Left ventricle myocardium inferior (tissue), 1 donor: Measurements from ENCODE around the gene KCNMA1. TPM values are rescaled to one million over a fixed set of nuclear protein-coding genes. Genes with fewer than 3 reads are reported as not detected.

ENCODE experiments used
- DNase-seq: peaks from one replicate; pipeline ENCODE4 v3.0.0-alpha.2; 2020
- H3K27ac ChIP-seq: fragments of 200-600 bp; replicated peaks from 2 replicates; pipeline ENCODE4 v1.8.0; 2021
- H3K27me3 ChIP-seq: fragments of 200-600 bp; 2 replicates; pipeline ENCODE4 v1.8.0; 2021; ENCODE audit warnings: low read depth
- H3K36me3 ChIP-seq: fragments of 200-600 bp; 2 replicates; pipeline ENCODE4 v1.8.0; 2021
- H3K4me1 ChIP-seq: fragments of 200-600 bp; 2 replicates; pipeline ENCODE4 v1.8.0; 2021
- H3K4me3 ChIP-seq: fragments of 200-600 bp; 2 replicates; pipeline ENCODE4 v1.8.0; 2021; ENCODE audit warnings: mild to moderate bottlenecking, moderate library complexity
- H3K9me3 ChIP-seq: fragments of 200-600 bp; replicated peaks from 2 replicates; pipeline ENCODE4 v1.8.0; 2021
- intact Hi-C: fragments of 100-400 bp; cut with micrococcal nuclease; formaldehyde crosslinking; loops from one replicate; pipeline ENCODE4 v1.11.0; 2022
- total RNA-seq: library from RNA; stranded (reverse); fragmentation: NEBNext Ultra II Directional; extraction: Animal tissue kit (Norgen Biotek cat#: 25700); gene quantifications from one replicate; pipeline ENCODE4 v1.2.1, GENCODE V29; 2021
- TF ChIP-seq, protein P1 (sequence below): fragments of 200-600 bp; IDR thresholded peaks from 2 replicates; pipeline ENCODE4 v1.8.0; 2021; ENCODE audit warnings: antibody characterized with exemption, mild to moderate bottlenecking, borderline replicate concordance
- donor health status: DM: no; HTN: yes; CAD: no; lungs with severe emphysema.

The KCNMA1 gene
- total RNA-seq, 1 donor from 2014 or later, result 1.8 TPM

DNA sequence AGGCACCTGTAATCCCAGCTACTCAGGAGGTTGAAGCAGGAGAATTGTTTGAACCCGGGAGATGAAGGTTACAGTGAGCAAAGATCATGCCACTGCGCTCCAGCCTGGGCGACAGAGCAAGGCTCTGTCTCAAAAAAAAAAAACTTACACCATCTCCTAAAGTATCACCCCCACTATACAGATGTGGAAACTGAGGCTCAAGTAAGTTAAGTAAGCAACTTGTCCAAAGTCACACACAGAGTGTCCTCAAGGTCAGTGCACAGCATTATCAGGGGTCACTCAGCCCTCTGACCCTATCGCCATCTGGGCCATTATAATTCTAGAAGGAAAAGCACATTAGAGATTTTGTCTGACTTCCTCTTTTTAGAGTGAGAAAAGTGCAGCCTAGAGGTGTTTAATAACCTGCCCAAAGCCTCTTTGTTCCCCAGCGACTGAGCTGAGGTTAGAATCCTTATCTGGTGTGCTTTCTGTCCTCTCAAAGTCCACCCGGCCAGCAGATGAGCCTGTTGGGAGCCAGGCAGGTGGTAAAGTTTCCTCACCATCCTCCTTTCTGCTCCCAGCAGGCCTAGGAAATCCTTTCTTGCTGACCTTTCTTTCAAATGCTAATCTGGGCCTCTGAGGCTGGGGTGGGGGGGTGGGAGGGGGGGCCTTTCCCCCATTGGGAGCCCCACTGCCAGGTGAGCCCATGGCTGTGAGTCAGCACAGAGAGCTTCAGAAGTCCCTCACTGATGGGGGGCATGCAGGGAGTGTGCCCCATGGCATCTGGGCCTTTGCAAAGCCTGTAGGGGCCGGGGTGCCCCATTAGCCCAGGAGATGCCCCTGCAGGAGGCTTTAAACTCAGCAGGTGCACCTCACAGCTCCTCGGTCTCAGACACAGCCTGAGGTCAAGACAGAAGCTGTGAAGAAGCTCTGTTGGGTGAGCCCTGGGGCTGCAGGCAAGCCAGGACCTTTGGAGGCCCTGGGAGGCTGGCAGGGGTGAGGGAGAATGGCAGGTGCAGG lies 12.0 kb upstream of the KCNMA1 start:
- H3K27ac ChIP-seq, result no peak overlapping the region
- H3K27me3 ChIP-seq, result peaks cover 70% of the 10 kb centered on the region
- H3K9me3 ChIP-seq, result peaks cover 9% of the 10 kb centered on the region
- H3K4me1 ChIP-seq, result no peaks in the 10 kb centered on the region
- H3K36me3 ChIP-seq, result no peaks in the 10 kb centered on the region
- H3K4me3 ChIP-seq, result no peak overlapping the region
- DNase-seq, result no peak
- TF ChIP-seq, protein P1, sequence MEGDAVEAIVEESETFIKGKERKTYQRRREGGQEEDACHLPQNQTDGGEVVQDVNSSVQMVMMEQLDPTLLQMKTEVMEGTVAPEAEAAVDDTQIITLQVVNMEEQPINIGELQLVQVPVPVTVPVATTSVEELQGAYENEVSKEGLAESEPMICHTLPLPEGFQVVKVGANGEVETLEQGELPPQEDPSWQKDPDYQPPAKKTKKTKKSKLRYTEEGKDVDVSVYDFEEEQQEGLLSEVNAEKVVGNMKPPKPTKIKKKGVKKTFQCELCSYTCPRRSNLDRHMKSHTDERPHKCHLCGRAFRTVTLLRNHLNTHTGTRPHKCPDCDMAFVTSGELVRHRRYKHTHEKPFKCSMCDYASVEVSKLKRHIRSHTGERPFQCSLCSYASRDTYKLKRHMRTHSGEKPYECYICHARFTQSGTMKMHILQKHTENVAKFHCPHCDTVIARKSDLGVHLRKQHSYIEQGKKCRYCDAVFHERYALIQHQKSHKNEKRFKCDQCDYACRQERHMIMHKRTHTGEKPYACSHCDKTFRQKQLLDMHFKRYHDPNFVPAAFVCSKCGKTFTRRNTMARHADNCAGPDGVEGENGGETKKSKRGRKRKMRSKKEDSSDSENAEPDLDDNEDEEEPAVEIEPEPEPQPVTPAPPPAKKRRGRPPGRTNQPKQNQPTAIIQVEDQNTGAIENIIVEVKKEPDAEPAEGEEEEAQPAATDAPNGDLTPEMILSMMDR, result no peak
- intact Hi-C loops, result no loop called here

DNA sequence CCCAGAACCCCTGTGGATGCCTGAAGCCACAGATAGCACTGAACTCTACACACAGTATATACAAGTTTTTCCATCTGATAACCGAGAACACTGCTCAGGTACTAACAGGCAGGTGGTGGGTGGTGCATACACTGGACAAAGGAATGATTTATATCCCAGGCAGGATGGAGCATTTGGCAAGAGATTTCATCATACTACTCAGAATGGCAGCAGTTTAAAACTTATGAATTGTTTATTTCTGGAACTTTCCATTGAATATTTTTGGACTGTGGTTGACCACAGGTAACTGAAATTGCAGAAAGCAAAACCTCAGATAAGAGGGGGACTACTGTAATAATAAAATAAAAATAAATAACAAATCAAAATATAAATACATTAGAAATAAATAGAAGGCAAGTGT lies 10.9 kb upstream of the KCNMA1 start:
- H3K27me3 ChIP-seq, result peaks cover 70% of the 10 kb centered on the region
- H3K9me3 ChIP-seq, result peaks cover 8% of the 10 kb centered on the region
- H3K27ac ChIP-seq, result no peak overlapping the region
- no peak for DNase-seq
- H3K4me3 ChIP-seq, result no peak overlapping the region
- intact Hi-C loops, result no loop called here
- TF ChIP-seq, protein P1, result no peak
- H3K36me3 ChIP-seq, result no peaks in the 10 kb centered on the region
- no peaks in the 10 kb centered on the region for H3K4me1 ChIP-seq

DNA sequence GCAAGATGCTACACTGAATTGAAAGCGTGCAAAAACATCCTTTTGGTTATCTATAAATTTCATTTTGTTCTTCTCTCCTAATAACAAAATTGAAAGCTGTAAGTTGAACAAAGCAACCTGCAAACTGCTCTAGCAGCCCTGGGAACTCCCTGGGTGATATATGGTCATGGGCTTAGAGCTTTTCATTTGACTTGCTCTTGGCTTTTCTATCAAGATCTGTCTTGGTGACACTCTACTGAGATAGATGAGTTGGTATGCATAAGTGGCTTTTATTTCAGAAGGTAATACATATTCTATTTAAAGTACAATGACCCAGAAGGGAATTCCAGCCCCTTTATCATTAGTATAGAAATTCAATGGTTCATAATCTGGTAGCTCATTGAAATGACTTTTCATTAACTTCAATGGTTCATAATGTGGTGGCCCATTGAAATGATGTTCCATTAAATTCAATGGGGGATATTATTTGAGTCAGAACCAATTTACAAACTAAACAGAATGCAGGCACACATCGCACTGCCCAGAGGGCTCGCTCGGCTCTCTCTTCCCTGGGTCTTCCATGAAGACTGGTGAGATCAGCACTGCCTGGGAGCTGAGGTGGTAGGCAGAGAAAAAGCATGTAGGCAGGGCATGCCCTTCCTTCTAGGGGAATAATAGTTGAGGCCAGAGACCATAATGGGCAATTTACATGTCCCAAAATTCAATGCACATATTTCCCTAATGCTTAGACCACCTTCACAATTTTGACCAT lies 10.1 kb upstream of the KCNMA1 start:
- no peak overlapping the region for H3K27ac ChIP-seq
- H3K27me3 ChIP-seq, result peaks cover 77% of the 10 kb centered on the region
- H3K4me3 ChIP-seq, result no peak overlapping the region
- H3K36me3 ChIP-seq, result no peaks in the 10 kb centered on the region
- no peaks in the 10 kb centered on the region for H3K4me1 ChIP-seq
- intact Hi-C loops, result no loop called here
- TF ChIP-seq, protein P1, result no peak
- no peak for DNase-seq
- H3K9me3 ChIP-seq, result peaks cover under 1% of the 10 kb centered on the region

DNA sequence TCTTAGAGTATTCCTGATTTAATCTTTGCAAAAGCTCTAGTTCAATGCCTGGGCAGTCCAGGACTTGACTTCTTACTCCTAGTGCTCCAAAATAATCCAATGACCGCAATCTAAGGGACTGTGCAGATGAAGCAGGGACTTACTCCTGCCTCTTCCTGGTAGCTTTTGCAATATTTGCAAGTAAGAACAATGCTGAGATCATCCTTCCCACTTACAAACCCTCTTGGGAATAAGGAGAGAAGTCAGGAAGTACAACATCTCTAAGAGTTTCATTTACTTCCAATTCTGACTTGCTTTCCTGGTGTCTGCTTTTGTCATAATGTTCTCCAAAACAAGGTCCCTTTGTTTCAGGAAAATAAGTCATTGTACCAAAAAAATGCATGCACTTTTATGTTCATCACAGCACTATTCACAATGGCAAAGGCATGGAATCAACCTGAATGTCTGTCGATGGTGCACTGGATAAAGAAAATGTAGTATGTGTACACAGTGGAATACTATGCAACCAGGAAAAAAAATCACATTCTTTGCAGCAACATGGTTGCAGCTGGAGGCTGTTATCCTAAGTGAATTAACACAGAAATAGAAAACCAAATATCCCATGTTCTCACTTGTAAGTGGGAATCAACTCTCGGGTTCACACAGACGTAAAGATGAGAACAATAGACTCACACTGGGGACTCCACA lies 7.1 kb upstream of the KCNMA1 start:
- Histone ChIP-seq H3K36me3 (no peaks in the 10 kb centered on the region), H3K4me1 (no peaks in the 10 kb centered on the region), H3K9me3 (no peaks in the 10 kb centered on the region), H3K27me3 (peaks cover 86% of the 10 kb centered on the region), H3K27ac (no peak overlapping the region), H3K4me3 (no peak overlapping the region)
- TF ChIP-seq, protein P1, result no peak
- no peak for DNase-seq
- intact Hi-C loops, result loop anchor here (5.0 kb wide), 2 partner anchors 257 to 472 kb away; no protein-coding TSS in a partner anchor
